Thyroid gland (tissue), 4 donors: ENCODE data around the gene C3orf38. TPM values are rescaled to one million over a fixed set of nuclear protein-coding genes. Genes with fewer than 3 reads are reported as not detected.
"Not testable (repeated sequence)": the region's sequence is repeated elsewhere in the genome, so short reads cannot be mapped to it uniquely, and the experiment has no call there.

Source experiments
- DNase-seq, 2 donors: peaks; one replicate each; pipeline ENCODE4 v3.0.0-alpha.2; 2019
- H3K27ac ChIP-seq, 3 donors: fragments of 200-600 bp; sonication (generic); 1 replicate in 2 of 3; 2 replicates in 1 of 3; pipeline ENCODE4 v1.5.1; 2016 to 2019; ENCODE audit warnings: mild to moderate bottlenecking in 1 of 3, moderate library complexity in 1 of 3
- H3K27me3 ChIP-seq: fragments of 200-600 bp; sonication (generic); one replicate; pipeline ENCODE4 v1.5.1; 2019
- H3K36me3 ChIP-seq, 2 donors: fragments of 200-600 bp; sonication (generic); one replicate each; pipeline ENCODE4 v1.5.1; 2016 to 2019
- H3K4me1 ChIP-seq, 2 donors: fragments of 200-600 bp; sonication (generic); one replicate each; pipeline ENCODE4 v1.5.1; 2017 to 2019
- H3K4me3 ChIP-seq, 3 donors: fragments of 200-600 bp; sonication (generic); replicated peaks in 1 of 3; 1 replicate in 2 of 3; 2 replicates in 1 of 3; pipeline ENCODE4 v1.5.1; 2016; ENCODE audit warnings: mild to moderate bottlenecking in 1 of 3
- H3K9me3 ChIP-seq: fragments of 200-600 bp; sonication (generic); one replicate; pipeline ENCODE4 v1.5.1; 2017
- POLR2A ChIP-seq, 2 donors: fragments of 450-650 bp; IDR thresholded peaks; one replicate each; pipeline ENCODE4 v1.6.1; 2017; ENCODE audit warnings: antibody characterized with exemption in 2 of 2, mild to moderate bottlenecking in 2 of 2, moderate library complexity in 1 of 2
- WGBS, 2 donors: methylation state at CpG; one replicate each; pipeline ENCODE4 v1.1.5; 2017; 5-methylcytosine and 5-hydroxymethylcytosine counted together
- intact Hi-C: fragments of 100-400 bp; cut with DNase I; formaldehyde crosslinking; loops from one replicate; pipeline ENCODE4 v1.15.1; 2023
- total RNA-seq, 4 donors: library from RNA; depleted of rRNA; stranded (reverse); fragments of >200 nt; gene quantifications; one replicate each; pipeline ENCODE4 v1.2.3, GENCODE V29; 2016
- TF ChIP-seq, protein P1 (sequence below), 6 experiments: fragments of 200-600 bp in 3 of 6; fragments of 450-650 bp in 3 of 6; sonication (generic) in 3 of 6; IDR thresholded peaks; one replicate each; pipeline ENCODE4 v1.5.1; 2016 to 2019; ENCODE audit warnings: antibody characterized with exemption in 6 of 6, mild to moderate bottlenecking in 2 of 6, inconsistent platforms in 1 of 6, moderate library complexity in 1 of 6

The C3orf38 gene
- total RNA-seq, 4 donors from 2014 or later = 23.0 to 30.2 (median 24.7) TPM

DNA sequence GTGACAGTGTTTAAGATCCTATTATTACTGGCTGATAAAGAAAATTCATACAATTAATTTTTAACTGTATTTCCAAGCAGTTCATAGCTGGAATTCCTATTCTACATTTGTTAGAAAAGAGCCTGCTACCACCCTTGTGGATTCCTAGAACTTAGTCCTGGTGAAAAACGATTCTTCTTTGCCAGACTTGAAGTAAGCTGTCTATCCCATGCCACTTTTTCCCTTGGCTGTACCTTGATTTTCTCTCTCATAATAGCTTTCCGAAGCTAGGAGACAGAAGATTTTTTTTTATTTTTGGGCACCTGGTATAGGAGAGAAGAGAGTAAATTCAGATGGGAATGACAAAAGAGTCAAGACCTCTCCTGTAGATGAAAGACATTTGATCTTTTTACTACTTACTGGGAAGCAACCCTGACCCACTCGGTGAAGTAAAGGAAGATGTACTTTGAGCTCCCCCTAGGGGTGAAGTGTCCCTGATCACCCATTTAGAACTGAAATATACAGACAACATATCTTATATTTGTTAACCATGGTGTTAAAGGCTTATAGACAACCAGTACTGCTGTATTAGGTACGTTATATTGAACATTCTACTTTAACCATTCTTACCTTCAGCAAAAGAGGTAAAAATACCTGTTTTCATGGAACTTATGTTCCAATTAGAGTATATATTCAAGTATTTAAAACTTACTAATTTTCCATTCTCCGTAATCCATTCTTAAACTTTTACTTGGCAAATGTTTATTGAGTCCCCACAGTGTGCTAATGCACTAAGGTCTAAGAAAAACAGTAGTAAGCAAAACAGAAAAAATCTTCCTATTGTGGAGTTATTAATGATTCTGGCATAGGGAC lies 36.2 kb upstream of the C3orf38 start:
- no peaks in the 10 kb centered on the region for H3K4me1 ChIP-seq
- no peaks in the 10 kb centered on the region for H3K9me3 ChIP-seq
- H3K4me3 ChIP-seq = no peak overlapping the region
- intact Hi-C loops = no loop called here
- 48 to 50% methylated on average over 5 of the region's 5 CpGs for WGBS, 2 donors
- no peaks in the 10 kb centered on the region for H3K27me3 ChIP-seq
- TF ChIP-seq, protein P1, sequence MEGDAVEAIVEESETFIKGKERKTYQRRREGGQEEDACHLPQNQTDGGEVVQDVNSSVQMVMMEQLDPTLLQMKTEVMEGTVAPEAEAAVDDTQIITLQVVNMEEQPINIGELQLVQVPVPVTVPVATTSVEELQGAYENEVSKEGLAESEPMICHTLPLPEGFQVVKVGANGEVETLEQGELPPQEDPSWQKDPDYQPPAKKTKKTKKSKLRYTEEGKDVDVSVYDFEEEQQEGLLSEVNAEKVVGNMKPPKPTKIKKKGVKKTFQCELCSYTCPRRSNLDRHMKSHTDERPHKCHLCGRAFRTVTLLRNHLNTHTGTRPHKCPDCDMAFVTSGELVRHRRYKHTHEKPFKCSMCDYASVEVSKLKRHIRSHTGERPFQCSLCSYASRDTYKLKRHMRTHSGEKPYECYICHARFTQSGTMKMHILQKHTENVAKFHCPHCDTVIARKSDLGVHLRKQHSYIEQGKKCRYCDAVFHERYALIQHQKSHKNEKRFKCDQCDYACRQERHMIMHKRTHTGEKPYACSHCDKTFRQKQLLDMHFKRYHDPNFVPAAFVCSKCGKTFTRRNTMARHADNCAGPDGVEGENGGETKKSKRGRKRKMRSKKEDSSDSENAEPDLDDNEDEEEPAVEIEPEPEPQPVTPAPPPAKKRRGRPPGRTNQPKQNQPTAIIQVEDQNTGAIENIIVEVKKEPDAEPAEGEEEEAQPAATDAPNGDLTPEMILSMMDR (IDR thresholded peaks at IDR 0.05) = peak; percentile 47 to 69 (median 62)
- TF ChIP-seq POLR2A (IDR thresholded peaks at IDR 0.05) = no peak
- H3K36me3 ChIP-seq = peaks cover 0 to 3% of the 10 kb centered on the region in 2 donors
- no peak overlapping the region for H3K27ac ChIP-seq
- DNase-seq = peak; percentile 47 to 55

DNA sequence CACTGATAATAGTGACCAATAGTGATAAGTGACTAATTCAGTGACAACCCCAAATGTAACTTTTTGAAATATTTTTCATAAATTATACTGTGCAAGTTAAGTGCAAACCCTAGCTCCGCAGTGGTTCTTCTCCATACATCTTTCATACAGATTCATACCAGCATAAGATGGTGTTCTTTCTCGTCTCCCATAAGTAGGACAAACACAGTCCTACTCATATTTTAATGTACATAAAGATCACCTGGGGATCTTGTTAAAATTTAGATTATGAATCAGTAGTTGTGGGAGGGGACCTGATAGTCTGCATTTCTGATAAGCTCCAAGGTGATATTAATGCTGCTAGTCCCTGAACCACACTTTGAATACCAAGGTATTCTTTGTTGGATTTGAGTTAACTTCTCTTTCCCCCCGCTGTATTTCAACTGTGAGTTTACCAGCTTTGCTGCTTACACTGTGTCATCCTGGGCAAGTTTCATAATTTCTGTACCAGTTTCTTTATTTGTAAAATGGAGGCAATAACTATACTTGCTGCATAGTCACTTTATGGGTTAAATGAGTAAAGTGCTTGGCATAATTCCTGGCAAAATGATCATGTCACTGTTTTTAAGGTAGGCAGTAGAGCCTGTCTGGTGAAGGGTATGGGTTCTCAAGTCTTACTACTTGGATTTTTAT lies 34.7 kb upstream of the C3orf38 start:
- no peak for DNase-seq
- intact Hi-C loops = no loop called here
- Histone ChIP-seq H3K27me3 (no peaks in the 10 kb centered on the region), H3K9me3 (no peaks in the 10 kb centered on the region), H3K27ac (no peak overlapping the region), H3K36me3 (peaks cover 0 to 3% of the 10 kb centered on the region in 2 donors), H3K4me3 (no peak overlapping the region), H3K4me1 (no peaks in the 10 kb centered on the region)
- 99% methylated on average over 3 of the region's 3 CpGs for WGBS, 2 donors
- no peak for TF ChIP-seq POLR2A (IDR thresholded peaks at IDR 0.05)
- TF ChIP-seq, protein P1 (IDR thresholded peaks at IDR 0.05) = no peak

DNA sequence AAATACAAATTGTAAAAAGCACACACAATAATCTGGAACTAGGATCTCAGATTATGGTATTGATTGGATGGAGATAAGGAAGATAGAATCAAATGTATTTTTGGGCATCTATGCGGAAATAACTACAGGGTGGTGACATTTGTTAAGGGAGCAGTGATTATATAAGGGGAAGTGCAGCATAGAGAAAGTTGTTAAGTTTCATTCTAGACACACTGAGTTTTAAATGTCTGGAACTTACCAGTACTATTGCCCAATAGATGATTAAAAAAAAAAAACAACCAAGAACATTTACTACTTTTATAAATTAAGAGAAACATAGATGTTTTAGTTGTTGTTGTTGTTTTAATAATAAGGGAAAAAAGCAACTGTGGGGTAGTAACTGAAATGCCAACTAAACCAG lies 32.1 kb upstream of the C3orf38 start:
- H3K9me3 ChIP-seq = no peaks in the 10 kb centered on the region
- WGBS, 2 donors = 0 to 41% methylated on average over 1 of the region's 1 CpG

DNA sequence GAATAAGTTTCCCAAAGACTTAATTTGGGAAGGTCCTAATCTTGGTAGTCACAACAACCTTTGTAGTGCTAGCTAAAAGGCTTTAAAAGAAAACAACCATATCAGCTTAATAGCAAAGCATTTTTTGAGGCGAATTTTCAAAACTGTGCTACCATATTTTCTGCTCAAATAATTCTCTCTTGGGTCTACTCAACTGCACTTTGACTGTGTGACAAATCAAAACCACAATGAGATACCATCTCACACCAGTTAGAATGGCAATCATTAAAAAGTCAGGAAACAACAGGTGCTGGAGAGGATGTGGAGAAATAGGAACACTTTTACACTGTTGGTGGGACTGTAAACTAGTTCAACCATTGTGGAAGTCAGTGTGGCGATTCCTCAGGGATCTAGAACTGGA lies 31.2 kb upstream of the C3orf38 start:
- H3K27ac ChIP-seq, intact Hi-C loops, H3K9me3 ChIP-seq, H3K27me3 ChIP-seq, H3K4me1 ChIP-seq, H3K4me3 ChIP-seq, DNase-seq, H3K36me3 ChIP-seq: not testable (repeated sequence)
- WGBS, 2 donors = 96 to 100% methylated on average over 1 of the region's 2 CpGs

More for the DNA sequence above, 32.1 kb upstream of the C3orf38 start:
- no peak for DNase-seq
- Histone ChIP-seq H3K27ac (no peak overlapping the region), H3K27me3 (no peaks in the 10 kb centered on the region), H3K36me3 (peaks cover 0 to 3% of the 10 kb centered on the region in 2 donors), H3K4me1 (no peaks in the 10 kb centered on the region), H3K4me3 (no peak overlapping the region)
- intact Hi-C loops = no loop called here
- TF ChIP-seq, protein P1 (IDR thresholded peaks at IDR 0.05) = no peak
- no peak for TF ChIP-seq POLR2A (IDR thresholded peaks at IDR 0.05)

DNA sequence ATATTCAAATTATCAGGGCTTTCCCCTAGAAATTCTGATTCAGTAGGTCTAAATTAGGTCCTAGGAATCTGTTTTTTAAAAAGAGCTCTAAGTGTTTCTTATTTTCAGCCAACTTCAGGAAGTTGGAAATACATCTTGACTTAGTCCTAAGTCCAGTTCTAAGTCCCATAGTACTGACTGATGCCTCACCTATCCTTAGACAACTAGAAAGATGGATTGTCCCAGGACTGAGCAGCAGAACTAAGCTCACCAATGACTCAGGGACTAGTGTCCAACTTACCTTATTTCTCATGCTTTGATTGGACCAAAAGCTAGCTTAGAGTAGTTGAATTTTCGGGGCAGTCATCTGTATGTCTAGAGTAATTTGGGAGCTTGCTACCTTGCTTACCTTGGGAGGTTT lies 26.2 kb upstream of the C3orf38 start:
- TF ChIP-seq POLR2A (IDR thresholded peaks at IDR 0.05) = no peak
- TF ChIP-seq, protein P1 (IDR thresholded peaks at IDR 0.05) = no peak
- 100% methylated on average over 1 of the region's 1 CpG for WGBS, 2 donors
- Histone ChIP-seq H3K9me3 (no peaks in the 10 kb centered on the region), H3K4me3 (no peak overlapping the region), H3K27me3 (no peaks in the 10 kb centered on the region), H3K4me1 (no peaks in the 10 kb centered on the region), H3K36me3 (no peaks in the 10 kb centered on the region), H3K27ac (no peak overlapping the region)
- no peak for DNase-seq
- intact Hi-C loops = no loop called here
